ENCODE measurements around the gene IL20RB. TPM values are rescaled to one million over a fixed set of nuclear protein-coding genes. Genes with fewer than 3 reads are reported as not detected.
A peak's percentile ranks its signal among the peaks of the same experiment; 100 is the strongest.
"Not testable (repeated sequence)": the region's sequence is repeated elsewhere in the genome, so short reads cannot be mapped to it uniquely, and the experiment has no call there.

IL20RB gene
- polyA plus RNA-seq, 5 donors, result 0.52 to 1.0 (median 0.90) TPM

DNA sequence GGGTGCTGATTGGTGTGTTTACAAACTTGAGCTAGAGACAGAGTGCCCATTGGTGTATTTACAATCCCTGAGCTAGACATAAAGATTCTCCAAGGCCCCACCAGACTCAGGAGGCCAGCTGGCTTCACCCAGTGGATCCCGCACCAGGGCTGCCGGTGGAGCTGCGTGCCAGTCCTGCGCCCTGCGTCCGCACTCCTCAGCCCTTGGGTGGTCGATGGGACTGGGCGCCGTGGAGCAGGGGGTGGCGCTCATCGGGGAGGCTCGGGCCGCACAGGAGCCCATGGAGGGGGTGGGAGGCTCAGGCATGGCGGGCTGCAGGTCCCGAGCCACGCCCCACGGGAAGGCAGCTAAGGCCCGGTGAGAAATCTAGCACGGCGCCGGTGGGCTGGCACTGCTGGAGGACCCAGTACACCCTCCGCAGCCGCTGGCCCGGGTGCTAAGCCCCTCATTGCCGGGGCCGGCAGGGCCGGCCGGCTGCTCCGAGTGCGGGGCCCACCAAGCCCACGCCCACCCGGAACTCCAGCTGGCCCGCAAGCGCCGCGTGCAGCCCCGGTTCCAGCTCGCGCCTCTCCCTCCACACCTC lies 29.7 kb downstream of the IL20RB start:
- not testable (repeated sequence) for DNase-seq

DNA sequence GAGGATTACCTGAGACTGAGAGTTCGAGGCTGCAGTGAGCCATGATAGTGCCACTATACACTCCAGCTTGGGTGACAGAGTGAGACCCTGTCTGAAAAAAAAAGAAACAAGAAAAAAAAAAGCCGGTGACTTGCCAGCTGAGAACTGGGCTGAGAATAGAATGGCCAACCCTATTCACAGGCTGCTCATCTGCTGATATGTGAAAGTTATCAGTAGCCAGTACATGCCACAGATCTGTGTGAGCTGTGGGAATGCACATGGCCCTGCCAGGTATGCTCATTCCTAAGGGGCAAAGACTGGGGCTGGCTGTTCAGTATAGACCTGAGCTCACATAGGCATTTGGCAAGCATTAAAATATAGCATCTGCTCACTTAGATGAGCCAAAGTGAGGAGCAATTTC lies 30.9 kb downstream of the IL20RB start:
- DNase-seq, result no peak

GRCh38 chr3:136989781-136990524 lies 32.2 kb downstream of the IL20RB start:
- DNase-seq, result no peak

DNA sequence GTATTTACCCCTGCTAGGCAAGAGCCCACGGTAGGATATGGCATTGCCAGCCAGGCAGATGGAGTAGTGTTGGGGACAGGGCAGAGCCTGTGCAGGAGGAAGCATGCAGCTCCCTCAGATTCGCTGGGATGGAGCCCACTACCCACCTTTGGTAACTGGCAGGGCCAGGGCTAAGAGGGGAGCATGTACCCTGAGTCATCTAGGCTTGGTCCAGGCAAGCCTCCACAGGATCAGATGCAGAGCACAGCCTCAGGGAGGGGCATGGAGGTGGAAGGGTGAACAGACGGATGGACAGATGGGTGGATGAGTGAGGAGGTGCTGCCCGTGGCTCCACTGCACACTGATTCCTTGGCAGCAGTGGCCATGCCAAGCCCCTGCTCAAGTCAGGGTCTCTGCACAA lies 33.0 kb downstream of the IL20RB start:
- no peak for DNase-seq

- DNase-seq, result no peak
Observed at GRCh38 chr3:136992115-136992514, 34.3 kb downstream of the IL20RB start.

DNA sequence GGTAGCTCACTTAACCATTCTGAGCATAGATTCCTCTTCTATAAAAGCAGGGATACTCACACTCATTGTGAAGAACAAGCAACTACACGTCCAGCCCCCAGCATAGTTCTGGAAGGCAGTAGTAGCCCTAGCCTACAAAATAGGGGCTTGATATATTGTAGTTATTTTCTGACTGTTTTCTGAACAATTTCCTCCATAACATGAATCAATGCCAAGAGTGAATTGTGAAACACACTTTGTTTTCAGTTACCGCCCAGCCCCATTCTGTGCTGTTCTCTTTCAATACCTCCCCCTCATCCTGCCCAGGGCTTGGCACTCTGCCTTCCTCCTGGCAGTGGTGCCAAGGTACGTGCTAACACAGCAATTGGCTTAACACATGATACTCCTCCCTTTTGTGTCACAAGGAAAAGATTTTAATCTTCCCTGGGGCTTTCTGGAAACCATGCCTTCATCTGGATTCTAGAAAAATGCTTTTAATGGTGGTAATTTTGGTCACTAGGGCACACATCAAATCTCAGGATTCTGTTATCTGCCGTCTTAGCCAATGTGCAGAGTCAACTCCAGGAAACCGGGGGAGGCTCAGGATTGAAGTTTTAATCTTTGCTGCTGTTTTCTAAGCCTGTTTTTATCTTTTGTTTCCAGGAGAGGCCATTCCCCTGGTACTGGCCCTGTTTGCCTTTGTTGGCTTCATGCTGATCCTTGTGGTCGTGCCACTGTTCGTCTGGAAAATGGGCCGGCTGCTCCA lies 37.2 kb downstream of the IL20RB start:
- peak; percentile 58 to 63 for DNase-seq

GRCh38 chr3:136995652-136996051 lies 37.9 kb downstream of the IL20RB start:
- no peak for DNase-seq

GRCh38 chr3:137000039-137000438 lies 42.3 kb downstream of the IL20RB start:
- no peak for DNase-seq

- not testable (repeated sequence) for DNase-seq
Observed at GRCh38 chr3:137007376-137007775, 49.6 kb downstream of the IL20RB start.

GRCh38 chr3:137008131-137008530 lies 50.3 kb downstream of the IL20RB start:
- no peak for DNase-seq

DNA sequence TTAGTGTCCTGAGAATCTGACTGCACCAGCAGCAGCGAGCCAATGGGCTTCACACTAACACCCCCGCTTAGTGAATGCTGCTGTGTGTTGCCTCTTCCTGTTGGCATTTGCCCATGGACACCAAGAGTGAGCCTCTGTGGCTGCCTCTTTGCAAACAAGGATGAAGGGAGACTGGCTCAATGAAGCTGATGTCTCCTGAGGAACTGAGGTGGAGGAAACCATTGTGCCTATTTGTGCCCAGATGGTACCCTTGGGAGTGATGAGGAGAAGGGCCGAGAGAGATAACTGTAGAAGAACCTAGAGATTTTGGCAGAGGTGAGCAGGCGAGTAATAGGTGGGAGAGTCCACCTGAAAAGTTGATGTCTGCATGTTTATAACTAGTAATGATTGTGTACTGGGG lies 51.2 kb downstream of the IL20RB start:
- no peak for DNase-seq

GRCh38 chr3:137010137-137010536 lies 52.4 kb downstream of the IL20RB start:
- DNase-seq, result no peak

GRCh38 chr3:137011153-137011552 lies 53.4 kb downstream of the IL20RB start:
- no peak for DNase-seq

DNA sequence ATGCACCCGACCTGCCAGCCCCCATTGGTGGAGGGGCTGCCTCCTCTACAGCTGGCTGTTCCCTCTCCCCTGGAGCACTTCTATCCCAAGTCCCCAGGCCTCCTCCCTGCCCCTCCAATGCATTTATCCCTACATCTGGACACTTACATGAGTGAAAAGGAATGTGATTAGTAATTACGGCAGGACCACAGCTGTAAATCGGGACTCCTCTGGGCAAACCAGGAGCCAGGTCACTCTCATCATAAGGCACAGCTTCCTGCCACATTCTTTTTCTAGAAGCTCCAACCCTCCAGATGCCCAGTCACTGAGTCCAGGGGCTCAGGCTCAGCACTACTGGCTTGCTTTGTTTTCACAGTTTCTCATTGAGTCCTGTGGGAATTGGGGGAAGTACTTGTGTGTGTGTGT lies 54.3 kb downstream of the IL20RB start:
- no peak for DNase-seq

- peak; percentile 84 to 90 for DNase-seq
Observed at GRCh38 chr3:137013951-137014688, 56.3 kb downstream of the IL20RB start.

DNA sequence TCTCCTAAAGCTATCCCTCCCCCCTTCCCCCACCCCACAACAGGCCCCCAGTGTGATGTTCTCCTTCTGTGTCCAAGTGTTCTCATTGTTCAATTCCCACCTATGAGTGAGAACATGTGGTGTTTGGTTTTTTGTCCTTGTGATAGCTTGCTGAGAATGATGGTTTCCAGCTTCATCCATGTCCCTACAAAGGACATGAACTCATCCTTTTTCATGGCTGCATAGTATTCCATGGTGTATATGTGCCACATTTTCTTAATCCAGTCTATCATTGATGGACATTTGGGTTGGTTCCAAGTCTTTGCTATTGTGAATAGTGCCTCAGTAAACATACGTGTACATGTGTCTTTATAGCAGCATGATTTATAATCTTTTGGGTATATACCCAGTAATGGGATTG lies 59.5 kb downstream of the IL20RB start:
- DNase-seq, result not testable (repeated sequence)

DNA sequence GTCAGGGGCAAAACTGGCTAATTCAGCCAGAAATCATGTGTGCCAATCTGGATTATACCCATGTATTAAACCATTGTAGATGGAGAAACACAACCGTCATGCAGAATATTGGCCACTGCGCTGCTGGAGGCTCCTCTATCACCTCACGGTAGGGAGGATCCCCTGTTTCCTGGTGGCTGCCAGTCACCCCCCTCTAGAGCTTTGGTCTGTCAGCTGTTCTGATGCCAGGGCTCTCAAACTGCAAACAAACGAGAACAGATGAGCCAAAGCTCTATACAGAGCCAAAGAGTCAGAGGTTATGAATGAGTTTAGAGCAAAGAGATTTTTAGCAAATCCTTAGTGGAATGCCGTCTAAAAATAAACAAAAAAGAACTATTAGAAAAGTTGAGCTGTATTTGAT lies 62.5 kb downstream of the IL20RB start:
- DNase-seq, result no peak

- no peak for DNase-seq
Observed at GRCh38 chr3:137020888-137021287, 63.1 kb downstream of the IL20RB start.

DNA sequence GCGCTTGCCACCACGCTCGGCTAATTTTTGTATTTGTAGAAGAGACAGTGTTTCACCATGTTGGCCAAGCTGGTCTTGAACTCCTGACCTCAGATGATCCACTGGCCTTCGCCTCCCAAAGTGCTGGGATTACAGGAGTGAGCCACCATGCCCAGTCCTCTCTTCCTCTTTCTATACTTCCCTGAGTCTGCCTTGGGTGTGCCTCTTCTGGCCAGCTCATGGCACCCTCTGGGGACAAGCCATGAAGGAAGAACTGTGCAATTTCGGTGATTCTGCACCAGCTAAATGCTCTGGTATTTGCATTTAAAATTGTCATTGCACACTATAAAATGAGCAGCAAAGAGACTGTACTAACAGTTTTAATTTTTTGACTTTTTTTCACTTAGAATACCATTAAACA lies 66.6 kb downstream of the IL20RB start:
- DNase-seq, result no peak

- no peak for DNase-seq
Observed at GRCh38 chr3:137026701-137027100, 68.9 kb downstream of the IL20RB start.

GRCh38 chr3:137032465-137033120 lies 74.8 kb downstream of the IL20RB start:
- DNase-seq, result peak; percentile 68 to 81

DNA sequence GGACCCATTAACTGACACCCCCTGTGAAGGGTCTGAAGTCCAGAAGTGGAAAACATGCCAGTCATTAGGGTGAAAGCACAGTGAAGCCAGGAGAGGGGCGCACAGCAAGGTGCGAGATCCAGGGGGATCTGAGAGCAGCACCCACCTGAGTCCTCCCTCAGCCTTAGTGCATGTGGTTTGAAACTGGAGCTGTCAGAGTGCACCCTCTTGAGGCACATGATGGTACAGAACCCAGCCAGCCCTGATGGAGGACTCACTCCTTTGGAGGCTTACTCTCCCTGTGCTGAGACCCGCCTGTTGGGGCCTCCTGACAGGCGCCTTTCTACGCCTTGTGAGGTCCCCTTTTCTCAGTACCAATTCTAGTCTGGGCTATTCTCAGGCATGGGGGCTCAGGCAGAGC lies 77.8 kb downstream of the IL20RB start:
- no peak for DNase-seq
